Fibroblast of lung (primary cell): ENCODE results near the gene SELENON. TPM values are rescaled to one million over a fixed set of nuclear protein-coding genes. Genes with fewer than 3 reads are reported as not detected.

ENCODE experiments used
- DNase-seq, 2 donors: peaks; one replicate each; pipeline versions ENCODE4 v3.0.0 to v3.0.0-alpha.2; 2010; ENCODE audit warnings: low read depth in 2 of 2
- H2AFZ ChIP-seq: 2 replicates; pipeline ENCODE4 v1.5.1; 2012; ENCODE audit warnings: low read length, control low read depth, inconsistent platforms
- H3K27ac ChIP-seq: 2 replicates; pipeline ENCODE4 v1.5.1; 2011; ENCODE audit warnings: low read length, control low read depth; ENCODE audit not compliant: insufficient read depth
- H3K27me3 ChIP-seq: 2 replicates; pipeline ENCODE4 v1.5.1; 2011; ENCODE audit warnings: mild to moderate bottlenecking, low read length; ENCODE audit not compliant: control insufficient read depth, insufficient read depth
- H3K36me3 ChIP-seq: 2 replicates; pipeline ENCODE4 v1.5.1; 2011; ENCODE audit warnings: low read length; ENCODE audit not compliant: control insufficient read depth, insufficient read depth
- H3K4me1 ChIP-seq: 2 replicates; pipeline ENCODE4 v1.5.1; 2011; ENCODE audit warnings: low read length; ENCODE audit not compliant: control insufficient read depth, insufficient read depth; ENCODE audit errors: extremely low read depth
- H3K4me2 ChIP-seq: 2 replicates; pipeline ENCODE4 v1.5.1; 2011; ENCODE audit warnings: low read length, control low read depth; ENCODE audit not compliant: insufficient read depth; ENCODE audit errors: extremely low read depth
- H3K4me3 ChIP-seq, 4 experiments: fragments of 200-600 bp in 1 of 4; sonication (generic) in 1 of 4; replicated peaks in 1 of 4; 2 replicates each; pipeline ENCODE4 v1.5.1; 2011 to 2016; ENCODE audit warnings: low read length in 4 of 4, low read depth in 3 of 4, mild to moderate bottlenecking in 3 of 4, control low read depth in 2 of 4, inconsistent platforms in 1 of 4, mixed read lengths in 1 of 4; ENCODE audit not compliant: insufficient read depth in 1 of 4; ENCODE audit errors: control extremely low read depth in 1 of 4
- H3K79me2 ChIP-seq: 2 replicates; pipeline ENCODE4 v1.5.1; 2012; ENCODE audit warnings: mild to moderate bottlenecking, low read length, inconsistent platforms; ENCODE audit not compliant: control insufficient read depth, insufficient read depth
- H3K9ac ChIP-seq: 2 replicates; pipeline ENCODE4 v1.5.1; 2011; ENCODE audit warnings: mild to moderate bottlenecking, low read length, control low read depth; ENCODE audit not compliant: insufficient read depth
- H3K9me3 ChIP-seq: 2 replicates; pipeline ENCODE4 v1.5.1; 2012; ENCODE audit warnings: low read depth, low read length; ENCODE audit not compliant: control insufficient read depth, insufficient read depth
- H4K20me1 ChIP-seq: 2 replicates; pipeline ENCODE4 v1.5.1; 2011; ENCODE audit warnings: low read length; ENCODE audit not compliant: control insufficient read depth, insufficient read depth; ENCODE audit errors: extremely low read depth
- EZH2 ChIP-seq: IDR thresholded peaks from 2 replicates; pipeline ENCODE4 v1.5.1; 2012; ENCODE audit warnings: low read length, control low read depth, mild to moderate bottlenecking; ENCODE audit errors: missing control alignments
- polyA plus RNA-seq, 2 donors: library from polyadenylated mRNA; depleted of rRNA in 1 of 2; stranded (reverse) in 1 of 2; unstranded in 1 of 2; fragments of >200 nt; gene quantifications; 2 replicates each; pipeline ENCODE4 v1.2.1, GENCODE V29; 2011 to 2012; ENCODE audit warnings: missing spikeins in 1 of 2
- total RNA-seq: library from RNA; depleted of rRNA; stranded (reverse); fragments of >200 nt; gene quantifications from 2 replicates; pipeline ENCODE4 v1.2.1, GENCODE V29; 2014
- TF ChIP-seq, protein P1 (sequence below), 2 donors: IDR thresholded peaks in 1 of 2; conservative IDR thresholded peaks in 1 of 2; 1 replicate in 1 of 2; 2 replicates in 1 of 2; pipeline ENCODE4 v1.5.1; 2011 to 2012; ENCODE audit warnings: low read length in 2 of 2, control low read depth in 1 of 2, inconsistent platforms in 1 of 2, low read depth in 1 of 2, mild to moderate bottlenecking in 1 of 2

Gene SELENON
- total and polyA plus RNA-seq, 2 donors (not counting 1 experiment from before 2014, with no cell fraction given), result 19.3 to 67.6 TPM

DNA sequence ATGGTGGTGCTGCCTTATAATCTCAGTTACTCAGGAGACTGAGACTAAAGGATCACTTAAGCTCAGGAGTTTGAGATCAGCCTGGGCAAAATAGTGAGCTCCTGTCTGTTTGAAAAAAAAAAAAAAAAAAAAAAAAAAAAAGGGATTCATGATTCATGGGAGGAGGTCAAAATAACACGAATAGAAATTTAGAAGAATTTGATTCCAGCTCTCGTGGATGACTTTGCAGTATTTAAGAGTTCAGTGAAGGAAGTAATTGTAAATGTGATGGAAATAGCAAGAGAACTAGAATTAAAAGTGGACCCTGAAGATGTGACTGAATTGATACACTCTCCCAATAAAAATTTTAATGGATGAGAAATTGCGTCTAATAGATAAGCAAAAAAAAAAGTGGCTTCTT lies 43.5 kb downstream of the SELENON start:
- no peaks in the 10 kb centered on the region for H4K20me1 ChIP-seq
- no peak overlapping the region for H3K4me2 ChIP-seq
- no peaks in the 10 kb centered on the region for H3K36me3 ChIP-seq
- H3K9me3 ChIP-seq, result no peaks in the 10 kb centered on the region
- no peak overlapping the region for H2AFZ ChIP-seq
- no peaks in the 10 kb centered on the region for H3K79me2 ChIP-seq
- TF ChIP-seq, protein P1, sequence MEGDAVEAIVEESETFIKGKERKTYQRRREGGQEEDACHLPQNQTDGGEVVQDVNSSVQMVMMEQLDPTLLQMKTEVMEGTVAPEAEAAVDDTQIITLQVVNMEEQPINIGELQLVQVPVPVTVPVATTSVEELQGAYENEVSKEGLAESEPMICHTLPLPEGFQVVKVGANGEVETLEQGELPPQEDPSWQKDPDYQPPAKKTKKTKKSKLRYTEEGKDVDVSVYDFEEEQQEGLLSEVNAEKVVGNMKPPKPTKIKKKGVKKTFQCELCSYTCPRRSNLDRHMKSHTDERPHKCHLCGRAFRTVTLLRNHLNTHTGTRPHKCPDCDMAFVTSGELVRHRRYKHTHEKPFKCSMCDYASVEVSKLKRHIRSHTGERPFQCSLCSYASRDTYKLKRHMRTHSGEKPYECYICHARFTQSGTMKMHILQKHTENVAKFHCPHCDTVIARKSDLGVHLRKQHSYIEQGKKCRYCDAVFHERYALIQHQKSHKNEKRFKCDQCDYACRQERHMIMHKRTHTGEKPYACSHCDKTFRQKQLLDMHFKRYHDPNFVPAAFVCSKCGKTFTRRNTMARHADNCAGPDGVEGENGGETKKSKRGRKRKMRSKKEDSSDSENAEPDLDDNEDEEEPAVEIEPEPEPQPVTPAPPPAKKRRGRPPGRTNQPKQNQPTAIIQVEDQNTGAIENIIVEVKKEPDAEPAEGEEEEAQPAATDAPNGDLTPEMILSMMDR (conservative IDR thresholded peaks at IDR 0.05 in 1 of 2, IDR thresholded peaks at IDR 0.05 in 1 of 2; ENCODE audit: low read depth in 1 of 2, low read length in 2 of 2), result no peak
- TF ChIP-seq EZH2, result no peak
- no peak for DNase-seq
- no peak overlapping the region for H3K27ac ChIP-seq
- H3K4me1 ChIP-seq, result no peaks in the 10 kb centered on the region
- no peak overlapping the region for H3K4me3 ChIP-seq
- no peak overlapping the region for H3K9ac ChIP-seq
- H3K27me3 ChIP-seq, result no peaks in the 10 kb centered on the region

GRCh38 chr1:25844536-25845337 lies 44.7 kb downstream of the SELENON start:
- Histone ChIP-seq H3K9me3 (no peaks in the 10 kb centered on the region), H3K4me2 (no peak overlapping the region), H3K4me3 (no peak overlapping the region), H3K27me3 (no peaks in the 10 kb centered on the region), H2AFZ (no peak overlapping the region), H3K79me2 (no peaks in the 10 kb centered on the region), H3K9ac (no peak overlapping the region), H3K4me1 (no peaks in the 10 kb centered on the region), H3K36me3 (no peaks in the 10 kb centered on the region), H3K27ac (no peak overlapping the region), H4K20me1 (no peaks in the 10 kb centered on the region)
- no peak for DNase-seq
- TF ChIP-seq EZH2, result no peak
- TF ChIP-seq, protein P1 (conservative IDR thresholded peaks at IDR 0.05 in 1 of 2, IDR thresholded peaks at IDR 0.05 in 1 of 2; ENCODE audit: low read depth in 1 of 2, low read length in 2 of 2), result no peak

GRCh38 chr1:25845664-25846063 lies 45.7 kb downstream of the SELENON start:
- no peak for DNase-seq
- Histone ChIP-seq H3K27ac (no peak overlapping the region), H3K9ac (no peak overlapping the region), H3K4me3 (no peak overlapping the region), H2AFZ (no peak overlapping the region), H3K9me3 (no peaks in the 10 kb centered on the region), H3K79me2 (no peaks in the 10 kb centered on the region), H3K4me2 (no peak overlapping the region), H3K4me1 (no peaks in the 10 kb centered on the region), H4K20me1 (no peaks in the 10 kb centered on the region), H3K36me3 (no peaks in the 10 kb centered on the region), H3K27me3 (no peaks in the 10 kb centered on the region)
- no peak for TF ChIP-seq EZH2
- TF ChIP-seq, protein P1 (conservative IDR thresholded peaks at IDR 0.05 in 1 of 2, IDR thresholded peaks at IDR 0.05 in 1 of 2; ENCODE audit: low read depth in 1 of 2, low read length in 2 of 2), result no peak
